Fibroblast of skin of right biceps (primary cell): ENCODE measurements around the gene LARP6.
"Not testable (repeated sequence)": the region's sequence is repeated elsewhere in the genome, so short reads cannot be mapped to it uniquely, and the experiment has no call there.

ENCODE experiments used
- DNase-seq: peaks from one replicate; pipeline ENCODE4 v3.0.0-alpha.2; 2013

LARP6 gene

GRCh38 chr15:70853973-70854665 is at the start of gene LARP6:
Gene LARP6, minus strand, starts transcription at chr15:70854157. Its CDS starts 69 bp downstream, at chr15:70854088.
- peak; percentile 72 for DNase-seq

- peak; percentile 92 for DNase-seq
Observed at GRCh38 chr15:70902107-70902506, 48.1 kb upstream of the LARP6 start.

GRCh38 chr15:70892912-70893560 is 39.1 kb upstream of the LARP6 start:
- DNase-seq: peak; percentile 74

GRCh38 chr15:70892002-70892911 is 38.3 kb upstream of the LARP6 start, which contains the start of the genes LRRC49 and THAP10:
Gene LRRC49, plus strand, starts transcription at chr15:70892826. Its CDS starts 69 bp downstream, at chr15:70892895.
Gene THAP10, minus strand, starts transcription at chr15:70892433. Its CDS starts 161 bp downstream, at chr15:70892272.
- peak; percentile 98 for DNase-seq

- no peak for DNase-seq
Observed at GRCh38 chr15:70882361-70882760, 28.4 kb upstream of the LARP6 start.

- DNase-seq: peak; percentile 19
Observed at GRCh38 chr15:70880781-70881180, 26.8 kb upstream of the LARP6 start.

- DNase-seq: peak; percentile 81
Observed at GRCh38 chr15:70879401-70879800, 25.4 kb upstream of the LARP6 start.

GRCh38 chr15:70876683-70877082 is 22.7 kb upstream of the LARP6 start:
- no peak for DNase-seq

- DNase-seq: no peak
Observed at GRCh38 chr15:70876011-70876410, 22.1 kb upstream of the LARP6 start.

GRCh38 chr15:70875001-70875782 is 21.2 kb upstream of the LARP6 start:
- peak; percentile 51 for DNase-seq

- DNase-seq: no peak
Observed at GRCh38 chr15:70873232-70874054, 19.5 kb upstream of the LARP6 start.

GRCh38 chr15:70871490-70871889 is 17.5 kb upstream of the LARP6 start:
- not testable (repeated sequence) for DNase-seq

- DNase-seq: peak; percentile 91
Observed at GRCh38 chr15:70870051-70870450, 16.1 kb upstream of the LARP6 start.

- no peak for DNase-seq
Observed at GRCh38 chr15:70869346-70869745, 15.4 kb upstream of the LARP6 start.

- peak; percentile 75 for DNase-seq
Observed at GRCh38 chr15:70867911-70868467, 14.0 kb upstream of the LARP6 start.

- peak; percentile 20 for DNase-seq
Observed at GRCh38 chr15:70866982-70867641, 13.2 kb upstream of the LARP6 start.

GRCh38 chr15:70863450-70864218 is 9.7 kb upstream of the LARP6 start:
- peak; percentile 92 for DNase-seq

GRCh38 chr15:70859998-70860397 is 6.0 kb upstream of the LARP6 start:
- no peak for DNase-seq

GRCh38 chr15:70859322-70859908 is 5.5 kb upstream of the LARP6 start:
- DNase-seq: no peak
